Lower leg skin (tissue), 4 donors: ENCODE results near the gene CASS4. TPM values are rescaled to one million over a fixed set of nuclear protein-coding genes. Genes with fewer than 3 reads are reported as not detected.
A peak's percentile ranks its signal among the peaks of the same experiment; 100 is the strongest.

Source experiments
- DNase-seq, 2 donors: peaks; one replicate each; pipeline ENCODE4 v3.0.0-alpha.2; 2019; ENCODE audit warnings: low spot score in 2 of 2
- H3K4me3 ChIP-seq: fragments of 200-600 bp; sonication (generic); 2 replicates; pipeline ENCODE4 v1.5.1; 2017; ENCODE audit warnings: mild to moderate bottlenecking, low read depth; ENCODE audit not compliant: poor library complexity, severe bottlenecking
- CTCF ChIP-seq, 3 donors: fragments of 450-650 bp; IDR thresholded peaks; one replicate each; pipeline ENCODE4 v1.5.1; 2016; ENCODE audit warnings: antibody characterized with exemption in 3 of 3, mild to moderate bottlenecking in 3 of 3, moderate library complexity in 2 of 3
- POLR2A ChIP-seq, 2 donors: fragments of 450-650 bp; IDR thresholded peaks; one replicate each; pipeline ENCODE4 v1.6.1; 2016 to 2017; ENCODE audit warnings: antibody characterized with exemption in 2 of 2, mild to moderate bottlenecking in 1 of 2, moderate library complexity in 1 of 2
- WGBS, 2 donors: methylation state at CpG; one replicate each; pipeline ENCODE4 v1.1.5; 2018; 5-methylcytosine and 5-hydroxymethylcytosine counted together
- intact Hi-C: fragments of 100-400 bp; cut with DNase I; formaldehyde crosslinking; loops from one replicate; pipeline ENCODE4 v1.15.0; 2023; ENCODE audit warnings: low total_unique reads
- total RNA-seq, 4 donors: library from RNA; depleted of rRNA; stranded (reverse); fragments of >200 nt; gene quantifications; one replicate each; pipeline ENCODE4 v1.1.0, GENCODE V29; 2016

Gene CASS4
- total RNA-seq, 4 donors from 2014 or later, result 0.61 to 2.9 (median 1.4) TPM

DNA sequence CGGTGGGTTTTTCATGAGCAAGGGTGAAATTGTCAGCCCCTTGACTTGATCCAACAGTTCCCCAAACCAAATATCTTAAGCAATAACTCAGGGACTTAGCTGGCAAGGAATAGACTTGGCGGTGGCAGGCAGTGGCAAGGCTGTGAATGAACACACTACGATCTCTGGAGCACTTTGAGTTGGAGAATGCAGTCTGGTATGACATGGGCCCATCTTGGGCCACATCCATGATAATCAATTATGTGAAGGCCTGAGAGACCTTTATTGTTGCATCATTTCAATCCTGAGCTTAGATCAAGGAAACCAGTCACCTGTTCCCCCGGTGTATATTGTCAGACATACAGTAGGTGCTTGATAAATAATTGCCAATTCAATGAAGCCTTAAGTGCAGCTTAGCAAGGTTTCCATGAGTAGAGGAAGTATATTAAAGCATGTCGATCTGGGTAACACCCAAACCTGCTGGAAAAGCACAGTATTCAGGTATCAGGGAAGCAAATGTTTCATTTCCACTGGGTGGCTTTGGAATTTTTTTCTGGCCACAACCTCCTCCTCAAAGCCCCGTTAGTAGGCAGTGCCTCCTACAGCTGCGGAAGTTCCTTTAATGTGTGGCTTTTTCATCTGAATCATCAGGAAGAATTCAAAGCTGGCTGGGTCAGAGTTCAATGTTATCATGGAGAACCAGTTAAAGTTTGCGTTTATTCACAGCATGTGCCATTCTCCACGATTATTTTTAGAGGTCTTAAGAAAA is 10.2 kb downstream of the CASS4 start:
- TF ChIP-seq POLR2A (IDR thresholded peaks at IDR 0.05) (no peak), CTCF (IDR thresholded peaks at IDR 0.05) (no peak)
- no peak overlapping the region for H3K4me3 ChIP-seq
- intact Hi-C loops, result no loop called here
- DNase-seq, result peak in 1 of 2 donors; percentile 40
- WGBS, 2 donors, result 58 to 64% methylated on average over 9 of the region's 9 CpGs

DNA sequence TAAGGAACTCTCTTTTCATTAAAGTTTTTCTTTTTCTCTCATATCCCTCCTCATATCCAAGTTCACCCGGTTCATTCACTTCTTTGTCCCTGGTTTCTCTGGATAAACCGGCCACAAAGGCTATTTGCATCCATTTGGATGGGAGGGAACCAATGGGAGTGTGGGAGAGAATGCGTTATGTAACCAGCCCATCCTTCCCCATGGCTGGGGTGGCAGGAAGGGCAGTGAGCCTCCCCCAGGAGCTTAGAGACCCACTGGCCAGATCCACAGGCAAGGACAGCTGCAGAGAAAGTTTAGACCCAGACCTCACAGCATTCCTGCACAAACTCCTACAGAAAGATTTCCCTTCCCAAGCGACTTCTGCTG is 10.7 kb downstream of the CASS4 start:
- no peak for TF ChIP-seq POLR2A (IDR thresholded peaks at IDR 0.05)
- TF ChIP-seq CTCF (IDR thresholded peaks at IDR 0.05), result no peak
- peak in 1 of 2 donors; percentile 10 for DNase-seq
- no peak overlapping the region for H3K4me3 ChIP-seq
- intact Hi-C loops, result no loop called here
- WGBS, 2 donors, result 51 to 57% methylated on average over 4 of the region's 4 CpGs

DNA sequence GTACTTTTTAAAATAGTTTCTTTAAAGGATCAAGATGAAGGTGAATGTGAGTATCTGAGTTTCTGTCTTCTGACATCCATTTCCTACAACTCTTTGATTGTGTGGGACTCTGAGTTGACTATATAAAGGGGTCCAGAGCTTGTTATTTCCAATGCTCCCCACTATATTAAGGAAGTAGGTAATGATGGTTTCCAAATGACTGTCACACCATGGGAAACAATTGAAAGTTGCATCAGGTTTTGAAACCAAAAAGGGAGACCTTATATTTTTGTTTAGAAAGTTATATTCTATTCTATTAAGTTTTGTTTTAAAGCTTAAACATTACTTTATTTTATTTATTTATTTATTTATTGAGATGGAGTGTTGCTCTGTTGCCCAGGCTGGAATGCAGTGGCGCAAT is 11.2 kb downstream of the CASS4 start:
- no peak overlapping the region for H3K4me3 ChIP-seq
- intact Hi-C loops, result no loop called here
- 97% methylated on average over 1 of the region's 1 CpG for WGBS, 2 donors
- no peak for TF ChIP-seq POLR2A (IDR thresholded peaks at IDR 0.05)
- no peak for TF ChIP-seq CTCF (IDR thresholded peaks at IDR 0.05)
- no peak for DNase-seq

DNA sequence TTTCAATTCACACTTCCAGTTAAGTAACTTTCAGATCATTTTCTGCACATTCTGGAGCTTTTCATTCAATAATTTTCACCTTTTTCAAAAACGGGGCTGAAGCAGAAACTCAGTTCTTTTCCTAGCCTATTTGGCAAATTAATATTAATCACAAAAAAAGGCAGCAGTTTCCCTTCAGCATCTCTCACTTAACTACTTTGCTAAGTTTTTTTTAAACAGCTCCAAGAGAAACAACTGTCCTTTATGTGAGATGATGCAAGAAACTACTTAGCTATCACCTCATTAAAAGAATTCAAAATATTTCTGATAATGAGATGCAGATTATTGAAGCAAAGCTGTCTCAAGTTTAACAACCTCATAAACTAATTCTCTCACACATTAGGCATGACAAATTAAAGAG is 11.8 kb downstream of the CASS4 start:
- TF ChIP-seq POLR2A (IDR thresholded peaks at IDR 0.05) (no peak), CTCF (IDR thresholded peaks at IDR 0.05) (no peak)
- intact Hi-C loops, result no loop called here
- H3K4me3 ChIP-seq, result no peak overlapping the region
- no peak for DNase-seq
- 64 to 71% methylated on average over 1 of the region's 1 CpG for WGBS, 2 donors

GRCh38 chr20:56424931-56425330 is 12.9 kb downstream of the CASS4 start:
- WGBS, 2 donors, result 93 to 100% methylated on average over 1 of the region's 1 CpG
- intact Hi-C loops, result no loop called here
- H3K4me3 ChIP-seq, result no peak overlapping the region
- TF ChIP-seq POLR2A (IDR thresholded peaks at IDR 0.05) (no peak), CTCF (IDR thresholded peaks at IDR 0.05) (no peak)
- peak in 1 of 2 donors; percentile 21 for DNase-seq

GRCh38 chr20:56426026-56426425 is 14.0 kb downstream of the CASS4 start:
- no peak for TF ChIP-seq POLR2A (IDR thresholded peaks at IDR 0.05)
- TF ChIP-seq CTCF (IDR thresholded peaks at IDR 0.05), result no peak
- DNase-seq, result no peak
- intact Hi-C loops, result no loop called here
- 91 to 92% methylated on average over 9 of the region's 9 CpGs for WGBS, 2 donors
- H3K4me3 ChIP-seq, result no peak overlapping the region
